RWPE1 (cell line): Measurements from ENCODE around the gene PHB1.

Experiments used
- CTCF ChIA-PET: fragments of 350-600 bp; sonication (Branson Sonifier 250); formaldehyde crosslinking; extraction: SDS; loops from one replicate; lab custom pipeline; 2021; lab: Yijun Ruan, JAX
- POLR2A ChIA-PET: fragments of 400-600 bp; formaldehyde crosslinking; extraction: SDS; loops from one replicate; lab custom pipeline; 2020; ENCODE audit warnings: antibody characterized with exemption; ENCODE audit not compliant: low non-redundant PET; lab: Yijun Ruan, JAX
- DNase-seq: peaks from one replicate; pipeline ENCODE4 v3.0.0; 2012; ENCODE audit warnings: low spot score
- H3K27ac ChIP-seq: fragments of 450-650 bp; 2 replicates; pipeline ENCODE4 v1.5.1; 2017
- CTCF ChIP-seq: fragments of 450-650 bp; conservative IDR thresholded peaks from 2 replicates; pipeline ENCODE4 v1.5.1; 2017; ENCODE audit warnings: low read depth, mild to moderate bottlenecking

The PHB1 gene

DNA sequence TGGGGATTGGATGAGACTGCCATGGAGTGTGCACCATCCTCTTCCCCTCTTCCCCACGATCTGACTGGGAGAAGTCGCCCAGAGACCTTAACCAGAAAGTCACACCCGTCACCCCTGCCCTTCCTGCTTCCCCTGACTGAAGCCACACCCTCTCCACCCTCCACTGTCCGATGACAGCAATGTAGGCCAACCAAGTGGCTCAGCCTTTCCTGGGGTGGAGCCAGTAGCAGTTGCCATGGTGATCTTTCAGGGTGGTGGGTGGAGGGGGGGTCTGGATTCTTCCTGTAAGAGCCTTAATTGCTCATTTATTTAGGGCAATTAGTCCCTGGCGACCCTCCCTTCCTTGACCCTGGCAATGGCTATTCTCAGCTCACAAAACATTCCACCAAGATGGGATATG lies 37.5 kb upstream of the PHB1 start:
- no peak overlapping the region for H3K27ac ChIP-seq
- TF ChIP-seq CTCF: no peak
- CTCF ChIA-PET: interaction anchor here (1.0 kb wide), 1 partner anchor 43 kb away, joined by 3 read pairs; the partner anchor contains the start of gene NGFR
- POLR2A ChIA-PET: no interaction called here
- DNase-seq: no peak

- H3K27ac ChIP-seq: peak overlapping the region; percentile 47
- peak; percentile 33 for DNase-seq
- ChIA-PET CTCF (interaction anchor here (0.7 kb wide), 1 partner anchor 40 kb away, joined by 5 read pairs; no protein-coding TSS in a partner anchor), POLR2A (no interaction called here)
- TF ChIP-seq CTCF: no peak
These were observed 36.1 kb upstream of the PHB1 start for GRCh38 chr17:49450735-49451134.

GRCh38 chr17:49450181-49450580 lies 35.5 kb upstream of the PHB1 start:
- CTCF ChIA-PET: interaction anchor here (0.7 kb wide), 1 partner anchor 41 kb away, joined by 5 read pairs; no protein-coding TSS in a partner anchor
- DNase-seq: no peak
- no peak for TF ChIP-seq CTCF
- H3K27ac ChIP-seq: no peak overlapping the region
- POLR2A ChIA-PET: no interaction called here

DNA sequence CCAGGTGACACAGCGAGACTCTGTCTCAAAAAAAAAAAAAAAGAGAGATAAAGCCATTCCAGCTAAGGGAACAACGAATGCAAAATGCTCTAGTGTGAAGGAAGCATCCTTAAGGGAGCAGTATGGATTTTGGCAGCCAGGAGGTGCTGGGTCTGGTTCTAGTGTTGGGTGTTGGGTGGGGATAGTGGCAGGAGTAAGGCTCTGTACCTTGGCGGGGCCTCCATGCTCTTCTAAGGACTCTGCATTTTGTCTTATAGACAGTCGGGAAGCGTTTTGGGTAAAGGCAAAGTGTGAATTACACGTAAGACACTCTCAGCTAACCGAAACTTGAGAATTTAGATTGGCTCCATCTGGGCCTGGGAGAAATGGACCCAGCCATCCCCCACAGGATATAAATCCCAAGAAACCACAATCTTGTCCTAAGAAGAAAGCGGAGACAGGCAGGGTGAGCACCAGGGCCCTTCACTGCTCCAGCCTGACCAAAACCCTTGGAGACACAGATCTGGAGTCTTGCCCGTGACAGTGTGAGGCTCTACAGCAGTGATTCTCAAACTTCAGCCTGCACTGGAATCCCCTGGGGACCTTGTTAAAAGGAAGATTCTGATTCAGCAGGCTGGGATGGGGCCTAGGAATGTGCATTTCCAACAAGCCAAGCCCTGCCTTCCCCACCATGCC lies 33.1 kb upstream of the PHB1 start:
- no peak for TF ChIP-seq CTCF
- no peak for DNase-seq
- ChIA-PET POLR2A (no interaction called here), CTCF (interaction anchor here (0.7 kb wide), 1 partner anchor 370 kb away, joined by 4 read pairs; no protein-coding TSS in a partner anchor)
- no peak overlapping the region for H3K27ac ChIP-seq

- ChIA-PET POLR2A (no interaction called here), CTCF (interaction anchor here (0.5 to 1.4 kb wide), 2 partner anchors 10 to 92 kb away, joined by 3 to 4 read pairs; no protein-coding TSS in a partner anchor)
- DNase-seq: no peak
- TF ChIP-seq CTCF: no peak
- no peak overlapping the region for H3K27ac ChIP-seq
These were observed 30.9 kb upstream of the PHB1 start for GRCh38 chr17:49445591-49445990.

DNA sequence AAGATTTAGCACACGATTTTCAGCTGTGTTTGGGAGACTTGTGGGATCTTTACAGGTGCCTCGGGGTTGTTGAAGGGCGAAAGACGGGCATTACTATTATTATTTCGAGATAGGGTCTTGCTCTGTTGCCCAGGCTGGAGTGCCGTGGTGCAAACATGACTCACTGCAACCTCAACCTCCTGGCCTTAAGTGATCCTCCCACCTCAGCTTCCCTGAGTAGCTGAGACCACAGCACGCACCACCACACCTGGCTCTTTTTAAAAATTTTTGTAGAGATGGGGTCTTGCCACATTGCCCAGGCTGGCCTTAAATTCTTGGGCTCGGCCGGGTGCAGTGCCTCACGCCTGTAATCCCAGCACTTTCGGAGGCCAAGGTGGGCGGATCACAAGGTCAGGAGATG lies 29.7 kb upstream of the PHB1 start:
- no peak for TF ChIP-seq CTCF
- ChIA-PET POLR2A (no interaction called here), CTCF (no interaction called here)
- DNase-seq: no peak
- no peak overlapping the region for H3K27ac ChIP-seq
